GM12878 (cell line): ENCODE measurements around the gene PQBP1. TPM values are rescaled to one million over a fixed set of nuclear protein-coding genes. Genes with fewer than 3 reads are reported as not detected.

Source experiments
- ATAC-seq: fragments of 200-7000 bp; cut with Tn5 transposase; 3 replicates; pipeline ENCODE4 v1.9.1; 2020; ENCODE audit warnings: mild to moderate bottlenecking, moderate library complexity
- BruUV-seq: library from RNA; stranded (reverse); fragments of 400-500 nt; replicated peaks from 2 replicates; lab custom pipeline; 2021; lab: Mats Ljungman, UMichigan
- CTCF ChIA-PET: fragments of 300-600 bp; sonication (Branson Sonifier 250); formaldehyde crosslinking; extraction: SDS; loops from one replicate; lab custom pipeline; 2021; ENCODE audit warnings: inconsistent platforms; lab: Yijun Ruan, JAX
- POLR2A ChIA-PET: fragments of 350-600 bp; formaldehyde crosslinking; extraction: SDS; loops from one replicate; lab custom pipeline; 2021; ENCODE audit warnings: inconsistent platforms; lab: Charles Lee
- RAD21 ChIA-PET: fragments of 300-600 bp; sonication (Branson Sonifier 250); formaldehyde crosslinking; loops from one replicate; lab custom pipeline; 2023; ENCODE audit warnings: antibody characterized with exemption; ENCODE audit not compliant: unreplicated experiment; lab: Charles Lee
- SMC1A ChIA-PET: fragments of 300-600 bp; sonication (Branson Sonifier 250); formaldehyde crosslinking; loops from one replicate; lab custom pipeline; 2023; ENCODE audit not compliant: unreplicated experiment, uncharacterized antibody; lab: Charles Lee
- DNase-seq: peaks from one replicate; pipeline ENCODE4 v3.0.0-alpha.2; 2011; ENCODE audit warnings: low read depth, low spot score
- FAIRE-seq: peaks from 3 replicates; lab custom pipeline; 2011; peaks lifted over from hg19 to GRCh38; lab: Jason Lieb, UNC
- H2AFZ ChIP-seq: 2 replicates; pipeline ENCODE4 v1.6.0; 2011; ENCODE audit warnings: low read depth, low read length, control low read depth; ENCODE audit not compliant: control insufficient read depth
- H3K27ac ChIP-seq: 2 replicates; pipeline ENCODE4 v1.5.1; 2011; ENCODE audit warnings: control low read depth; ENCODE audit not compliant: control insufficient read depth, insufficient read depth
- H3K27me3 ChIP-seq, 2 experiments: replicated peaks in 1 of 2; 2 replicates each; pipeline versions ENCODE4 v1.6.0 to v1.6.1; 2011; ENCODE audit warnings: low read length in 1 of 2; ENCODE audit not compliant: control insufficient read depth in 2 of 2, insufficient read depth in 2 of 2
- H3K36me3 ChIP-seq, 2 experiments: 2 replicates each; pipeline ENCODE4 v1.5.1; 2011; ENCODE audit warnings: low read length in 1 of 2; ENCODE audit not compliant: control insufficient read depth in 2 of 2, insufficient read depth in 2 of 2
- H3K4me1 ChIP-seq: 2 replicates; pipeline ENCODE4 v1.6.1; 2011; ENCODE audit warnings: mild to moderate bottlenecking, low read length, moderate library complexity, mixed read lengths; ENCODE audit not compliant: control insufficient read depth, insufficient read depth
- H3K4me2 ChIP-seq: 2 replicates; pipeline ENCODE4 v1.6.0; 2011; ENCODE audit warnings: control low read depth; ENCODE audit not compliant: control insufficient read depth, insufficient read depth
- H3K4me3 ChIP-seq: fragments of 200-600 bp; sonication (generic); 2 replicates; pipeline ENCODE4 v1.5.1; 2016
- H3K79me2 ChIP-seq: 2 replicates; pipeline ENCODE4 v1.6.0; 2011; ENCODE audit warnings: low read length; ENCODE audit not compliant: control insufficient read depth, insufficient read depth
- H3K9ac ChIP-seq: 2 replicates; pipeline ENCODE4 v1.8.0; 2011; ENCODE audit warnings: low read length, control low read depth, mixed read lengths; ENCODE audit not compliant: control insufficient read depth, insufficient read depth
- H3K9me3 ChIP-seq: replicated peaks from 3 replicates; pipeline ENCODE4 v1.5.1; 2011; ENCODE audit warnings: mild to moderate bottlenecking, low read length; ENCODE audit not compliant: control insufficient read depth, insufficient read depth
- H4K20me1 ChIP-seq: 2 replicates; pipeline ENCODE4 v1.6.0; 2011; ENCODE audit not compliant: control insufficient read depth, insufficient read depth
- CREM ChIP-seq: IDR thresholded peaks from 2 replicates; pipeline ENCODE4 v1.6.1; 2014; ENCODE audit warnings: antibody characterized with exemption, low read depth
- HDAC6 ChIP-seq: fragments of 200-600 bp; sonication (generic); IDR thresholded peaks from one replicate; pipeline ENCODE4 v1.8.0; 2017; ENCODE audit warnings: antibody characterized with exemption; ENCODE audit not compliant: unreplicated experiment
- HSF1 ChIP-seq: fragments of 150-350 bp; IDR thresholded peaks from 2 replicates; pipeline ENCODE4 v1.6.1; 2014; ENCODE audit warnings: mild to moderate bottlenecking, low read depth, low read length
- IRF4 ChIP-seq: IDR thresholded peaks from 2 replicates; pipeline ENCODE4 v1.6.1; 2011; ENCODE audit warnings: low read depth, low read length
- KAT2A ChIP-seq: conservative IDR thresholded peaks from 2 replicates; pipeline ENCODE4 v1.6.1; 2011; ENCODE audit warnings: low read depth, low read length; ENCODE audit not compliant: control insufficient read depth
- MXI1 ChIP-seq: fragments of 150-350 bp; IDR thresholded peaks from 2 replicates; pipeline ENCODE4 v1.6.1; 2011; ENCODE audit warnings: low read depth, mild to moderate bottlenecking, inconsistent platforms, low read length, improper control_type of control experiment
- NBN ChIP-seq: fragments of 450-650 bp; IDR thresholded peaks from 2 replicates; pipeline ENCODE4 v1.6.1; 2016
- NFIC ChIP-seq: IDR thresholded peaks from 2 replicates; pipeline ENCODE4 v1.6.1; 2012; ENCODE audit warnings: low read depth, mild to moderate bottlenecking, inconsistent platforms, low read length, moderate library complexity
- SREBF1 ChIP-seq: IDR thresholded peaks from 2 replicates; pipeline ENCODE4 v1.6.1; 2012; ENCODE audit warnings: mild to moderate bottlenecking, low read length
- TCF3 ChIP-seq: IDR thresholded peaks from 2 replicates; pipeline ENCODE4 v1.6.1; 2012; ENCODE audit warnings: low read depth, mild to moderate bottlenecking, low read length, borderline replicate concordance; ENCODE audit not compliant: insufficient read depth
- WRNIP1 ChIP-seq: IDR thresholded peaks from 2 replicates; pipeline ENCODE4 v1.6.1; 2011; ENCODE audit warnings: low read depth, low read length, improper control_type of control experiment, borderline replicate concordance
- ZZZ3 ChIP-seq: IDR thresholded peaks from 2 replicates; pipeline ENCODE4 v1.6.1; 2011; ENCODE audit warnings: low read depth; ENCODE audit not compliant: control insufficient read depth, insufficient read length
- WGBS: methylation state at CpG from one replicate; pipeline ENCODE4 v1.1.6; 2016; ENCODE audit warnings: low lambda C conversion rate; ENCODE audit not compliant: insufficient replicate concordance, insufficient coverage; ENCODE audit errors: missing lambda C conversion rate; 5-methylcytosine and 5-hydroxymethylcytosine counted together
- in situ Hi-C: fragments of 300-500 bp; cut with MboI; formaldehyde crosslinking; loops from 9 replicates; pipeline ENCODE4 v1.14.3; 2018; ENCODE audit warnings: mixed read lengths
- intact Hi-C: fragments of 100-400 bp; cut with micrococcal nuclease; formaldehyde crosslinking; loops from one replicate; pipeline ENCODE4 v1.14.2; 2022; ENCODE audit not compliant: unreplicated experiment
- polyA plus RNA-seq, 11 experiments: library from polyadenylated mRNA; depleted of rRNA in 4 of 11; unstranded in 6 of 11; stranded (reverse) in 5 of 11; fragments of >200 nt; fragmentation: Nextera tagmentation in 4 of 11; fragmentation: Illumina TruSeq in 1 of 11; extraction: Ambion mirVana in 4 of 11; extraction: Trizol in 1 of 11; gene quantifications; 1 replicate in 1 of 11; 2 replicates in 10 of 11; pipeline versions ENCODE4 v1.2.1 to v1.2.3, GENCODE V29; 2011 to 2016; ENCODE audit warnings: inconsistent platforms in 2 of 11, missing spikeins in 2 of 11, low read depth in 1 of 11
- total RNA-seq, 4 experiments: library from RNA; depleted of rRNA in 3 of 4; stranded (reverse); fragments of >200 nt in 3 of 4; fragmentation: Illumina TruSeq in 1 of 4; extraction: Trizol in 1 of 4; gene quantifications; 2 replicates each; pipeline versions ENCODE4 v1.2.1 to v1.2.3, GENCODE V29; 2013 to 2021
- TF ChIP-seq, protein P1 (sequence below): fragments of 450-650 bp; IDR thresholded peaks from 2 replicates; pipeline ENCODE4 v1.6.1; 2017; ENCODE audit warnings: mild to moderate bottlenecking, low read depth, inconsistent platforms; ENCODE audit not compliant: poor library complexity, severe bottlenecking
- TF ChIP-seq, protein P2 (sequence below): fragments of 450-650 bp; IDR thresholded peaks from 2 replicates; pipeline ENCODE4 v1.6.1; 2017; ENCODE audit warnings: antibody characterized with exemption, mild to moderate bottlenecking, moderate library complexity

Gene PQBP1
- total and polyA plus RNA-seq, 10 of the 15 experiments (the other 5 are each of a cell fraction or from before 2014, with no cell fraction given): 12.5 to 74.8 (median 68.5) TPM

- Histone ChIP-seq H3K4me1 (no peaks in the 10 kb centered on the region), H3K36me3 (no peaks in the 10 kb centered on the region), H3K4me2 (no peak overlapping the region), H2AFZ (no peak overlapping the region), H3K27ac (no peak overlapping the region), H3K79me2 (peaks cover 22% of the 10 kb centered on the region), H3K9me3 (no peaks in the 10 kb centered on the region; the same call in 2 of the 3 replicates), H3K27me3 (no peaks in the 10 kb centered on the region), H4K20me1 (no peaks in the 10 kb centered on the region), H3K4me3 (no peak overlapping the region), H3K9ac (no peak overlapping the region)
- ATAC-seq: no peak
- FAIRE-seq: no peak
- ChIA-PET CTCF (interaction anchor here (1.1 kb wide), 1 partner anchor 246 kb away, joined by 3 read pairs; no protein-coding TSS in a partner anchor), SMC1A (no interaction called here), POLR2A (interaction anchor here (0.6 to 1.5 kb wide), 2 partner anchors 51 to 61 kb away, joined by 3 to 5 read pairs; no protein-coding TSS in a partner anchor), RAD21 (no interaction called here)
- in situ Hi-C loops: no loop called here
- 80% methylated on average over 5 of the region's 6 CpGs for WGBS
- no peak for TF ChIP-seq MXI1
- TF ChIP-seq KAT2A: no peak
- TF ChIP-seq HSF1: no peak
- no peak for TF ChIP-seq NFIC
- TF ChIP-seq, protein P1, sequence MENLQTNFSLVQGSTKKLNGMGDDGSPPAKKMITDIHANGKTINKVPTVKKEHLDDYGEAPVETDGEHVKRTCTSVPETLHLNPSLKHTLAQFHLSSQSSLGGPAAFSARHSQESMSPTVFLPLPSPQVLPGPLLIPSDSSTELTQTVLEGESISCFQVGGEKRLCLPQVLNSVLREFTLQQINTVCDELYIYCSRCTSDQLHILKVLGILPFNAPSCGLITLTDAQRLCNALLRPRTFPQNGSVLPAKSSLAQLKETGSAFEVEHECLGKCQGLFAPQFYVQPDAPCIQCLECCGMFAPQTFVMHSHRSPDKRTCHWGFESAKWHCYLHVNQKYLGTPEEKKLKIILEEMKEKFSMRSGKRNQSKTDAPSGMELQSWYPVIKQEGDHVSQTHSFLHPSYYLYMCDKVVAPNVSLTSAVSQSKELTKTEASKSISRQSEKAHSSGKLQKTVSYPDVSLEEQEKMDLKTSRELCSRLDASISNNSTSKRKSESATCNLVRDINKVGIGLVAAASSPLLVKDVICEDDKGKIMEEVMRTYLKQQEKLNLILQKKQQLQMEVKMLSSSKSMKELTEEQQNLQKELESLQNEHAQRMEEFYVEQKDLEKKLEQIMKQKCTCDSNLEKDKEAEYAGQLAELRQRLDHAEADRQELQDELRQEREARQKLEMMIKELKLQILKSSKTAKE: no peak
- TF ChIP-seq NBN: no peak
- TF ChIP-seq TCF3: no peak
- TF ChIP-seq WRNIP1: no peak
- TF ChIP-seq CREM: no peak
- no peak for TF ChIP-seq HDAC6
- no peak for TF ChIP-seq ZZZ3
- TF ChIP-seq, protein P2, sequence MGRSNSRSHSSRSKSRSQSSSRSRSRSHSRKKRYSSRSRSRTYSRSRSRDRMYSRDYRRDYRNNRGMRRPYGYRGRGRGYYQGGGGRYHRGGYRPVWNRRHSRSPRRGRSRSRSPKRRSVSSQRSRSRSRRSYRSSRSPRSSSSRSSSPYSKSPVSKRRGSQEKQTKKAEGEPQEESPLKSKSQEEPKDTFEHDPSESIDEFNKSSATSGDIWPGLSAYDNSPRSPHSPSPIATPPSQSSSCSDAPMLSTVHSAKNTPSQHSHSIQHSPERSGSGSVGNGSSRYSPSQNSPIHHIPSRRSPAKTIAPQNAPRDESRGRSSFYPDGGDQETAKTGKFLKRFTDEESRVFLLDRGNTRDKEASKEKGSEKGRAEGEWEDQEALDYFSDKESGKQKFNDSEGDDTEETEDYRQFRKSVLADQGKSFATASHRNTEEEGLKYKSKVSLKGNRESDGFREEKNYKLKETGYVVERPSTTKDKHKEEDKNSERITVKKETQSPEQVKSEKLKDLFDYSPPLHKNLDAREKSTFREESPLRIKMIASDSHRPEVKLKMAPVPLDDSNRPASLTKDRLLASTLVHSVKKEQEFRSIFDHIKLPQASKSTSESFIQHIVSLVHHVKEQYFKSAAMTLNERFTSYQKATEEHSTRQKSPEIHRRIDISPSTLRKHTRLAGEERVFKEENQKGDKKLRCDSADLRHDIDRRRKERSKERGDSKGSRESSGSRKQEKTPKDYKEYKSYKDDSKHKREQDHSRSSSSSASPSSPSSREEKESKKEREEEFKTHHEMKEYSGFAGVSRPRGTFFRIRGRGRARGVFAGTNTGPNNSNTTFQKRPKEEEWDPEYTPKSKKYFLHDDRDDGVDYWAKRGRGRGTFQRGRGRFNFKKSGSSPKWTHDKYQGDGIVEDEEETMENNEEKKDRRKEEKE: no peak
- no peak for TF ChIP-seq SREBF1
- no peak for TF ChIP-seq IRF4
- BruUV-seq: no TSS peak
- intact Hi-C loops: loop anchor here (5.0 to 10.0 kb wide), 3 partner anchors 147 to 420 kb away; partner anchors contain the start of genes FTSJ1, SLC38A5 and TFE3
- no peak for DNase-seq
These were observed 2.8 kb upstream of the PQBP1 start for GRCh38 chrX:48894891-48895290.
